HG02642 (cell line): ENCODE measurements around the gene MCCC1.
"Not testable (repeated sequence)": the region's sequence is repeated elsewhere in the genome, so short reads cannot be mapped to it uniquely, and the experiment has no call there.

Experiments
- ATAC-seq: cut with Tn5 transposase; IDR thresholded peaks from one replicate; pipeline ENCODE4 v1.9.1; 2021; ENCODE audit warnings: mild to moderate bottlenecking; ENCODE audit not compliant: unreplicated experiment, poor library complexity

MCCC1 gene

GRCh38 chr3:183099026-183099837 lies at the start of gene MCCC1:
TSS of gene MCCC1 (minus strand) at chr3:183099496. CDS start at chr3:183099440, 56 bp downstream.
- peak; percentile 99 for ATAC-seq

GRCh38 chr3:183148056-183148455 lies 48.8 kb upstream of the MCCC1 start:
- ATAC-seq, result no peak

GRCh38 chr3:183144363-183144762 lies 45.1 kb upstream of the MCCC1 start:
- no peak for ATAC-seq

- no peak for ATAC-seq
These were observed 42.9 kb upstream of the MCCC1 start for GRCh38 chr3:183142199-183142598.

- ATAC-seq, result no peak
These were observed 35.5 kb upstream of the MCCC1 start for GRCh38 chr3:183134844-183135243.

- ATAC-seq, result no peak
These were observed 33.1 kb upstream of the MCCC1 start for GRCh38 chr3:183132409-183132808.

GRCh38 chr3:183131735-183132134 lies 32.4 kb upstream of the MCCC1 start:
- no peak for ATAC-seq

- no peak for ATAC-seq
These were observed 32.0 kb upstream of the MCCC1 start for GRCh38 chr3:183131186-183131725.

GRCh38 chr3:183129243-183129642 lies 29.9 kb upstream of the MCCC1 start:
- no peak for ATAC-seq

- no peak for ATAC-seq
These were observed 29.4 kb upstream of the MCCC1 start for GRCh38 chr3:183128709-183129108.

GRCh38 chr3:183123891-183124290 lies 24.6 kb upstream of the MCCC1 start:
- ATAC-seq, result no peak

GRCh38 chr3:183122257-183122932 lies 23.1 kb upstream of the MCCC1 start:
- no peak for ATAC-seq

GRCh38 chr3:183120538-183121215 lies 21.4 kb upstream of the MCCC1 start:
- ATAC-seq, result no peak

GRCh38 chr3:183117056-183117455 lies 17.8 kb upstream of the MCCC1 start:
- no peak for ATAC-seq

GRCh38 chr3:183116025-183116614 lies 16.8 kb upstream of the MCCC1 start:
- ATAC-seq, result peak; percentile 95

GRCh38 chr3:183114384-183115178 lies 15.3 kb upstream of the MCCC1 start:
- ATAC-seq, result no peak

- not testable (repeated sequence) for ATAC-seq
These were observed 10.6 kb upstream of the MCCC1 start for GRCh38 chr3:183109847-183110246.

GRCh38 chr3:183108470-183108869 lies 9.2 kb upstream of the MCCC1 start:
- no peak for ATAC-seq

GRCh38 chr3:183108001-183108449 lies 8.7 kb upstream of the MCCC1 start:
- ATAC-seq, result no peak

- not testable (repeated sequence) for ATAC-seq
These were observed 8.1 kb upstream of the MCCC1 start for GRCh38 chr3:183107372-183107771.
